ENCODE measurements around the gene POLK. TPM values are rescaled to one million over a fixed set of nuclear protein-coding genes. Genes with fewer than 3 reads are reported as not detected.

POLK gene
- total and polyA plus RNA-seq, 2 of the 8 experiments (the other 6 are each of a cell fraction or from before 2014, with no cell fraction given), result 2.0 to 9.0 TPM

GRCh38 chr5:75463726-75464125, 48.0 kb upstream of the POLK start:
- Histone ChIP-seq H2BK20ac (ENCODE audit: low read length) (no peak overlapping the region), H3K27ac (ENCODE audit: low read depth, low read length) (no peak overlapping the region), H3K9ac (replicated peaks in 1 of 4; ENCODE audit: extremely low read depth in 1 of 4, low read depth in 3 of 4, low read length in 3 of 4) (no peak overlapping the region), H3K56ac (replicated peaks; ENCODE audit: insufficient read length, low read depth, low read length) (no peak overlapping the region), H3K79me1 (ENCODE audit: low read depth, low read length) (peaks cover 4% of the 10 kb centered on the region; the same call in 1 of the 2 replicates), H2BK5ac (ENCODE audit: low read depth, low read length) (peak overlapping the region; percentile 12; the same call in 1 of the 2 replicates), H3K79me2 (ENCODE audit: control insufficient read depth in 1 of 2, insufficient read depth in 2 of 2, low read length in 2 of 2) (peaks cover 4 to 46% of the 10 kb centered on the region in 2 experiments), H2AFZ (ENCODE audit: low read length) (no peak overlapping the region), H4K5ac (ENCODE audit: insufficient read length, low read depth, low read length) (no peak overlapping the region), H4K20me1 (replicated peaks in 1 of 2; ENCODE audit: control insufficient read depth in 1 of 2, insufficient read depth in 2 of 2, low read length in 2 of 2) (no peaks in the 10 kb centered on the region), H3K27me3 (replicated peaks in 1 of 4; ENCODE audit: control insufficient read depth in 3 of 4, extremely low read depth in 1 of 4, insufficient read depth in 3 of 4, low read length in 3 of 4) (no peaks in the 10 kb centered on the region), H3K36me3 (ENCODE audit: control insufficient read depth in 2 of 4, insufficient read depth in 4 of 4, low read length in 3 of 4) (no peaks in the 10 kb centered on the region), H3K23me2 (ENCODE audit: low read depth, low read length) (no peaks in the 10 kb centered on the region), H3K4me2 (ENCODE audit: insufficient read depth in 1 of 2, low read depth in 2 of 2, low read length in 2 of 2) (no peak overlapping the region), H3K18ac (ENCODE audit: extremely low read depth, low read length) (no peak overlapping the region), H3K4me3 (ENCODE audit: extremely low read depth in 1 of 4, insufficient read depth in 2 of 4, low read depth in 3 of 4, low read length in 4 of 4) (no peak overlapping the region), H3K23ac (ENCODE audit: insufficient read length) (no peak overlapping the region), H3K4me1 (replicated peaks in 1 of 4; ENCODE audit: control insufficient read depth in 3 of 4, insufficient read depth in 4 of 4, low read length in 3 of 4) (peaks cover 0 to 6% (median 3%) of the 10 kb centered on the region in 4 experiments; a peak in 3 of 7 replicates), H2BK120ac (replicated peaks; ENCODE audit: low read depth, low read length) (no peak overlapping the region), H4K91ac (replicated peaks; ENCODE audit: insufficient read length, low read length) (no peak overlapping the region), H3K4ac (replicated peaks; ENCODE audit: insufficient read length, low read depth, low read length) (no peak overlapping the region), H3K14ac (ENCODE audit: insufficient read length) (no peak overlapping the region), H2AK5ac (ENCODE audit: low read depth, low read length) (no peak overlapping the region), H4K8ac (ENCODE audit: extremely low read depth, insufficient read depth, low read length) (no peak overlapping the region), H2BK12ac (ENCODE audit: low read depth, low read length) (no peak overlapping the region), H3K9me3 (ENCODE audit: insufficient read depth in 2 of 2, low read depth in 1 of 2, low read length in 1 of 2) (no peaks in the 10 kb centered on the region), H2BK15ac (ENCODE audit: low read length) (no peak overlapping the region)
- ChIA-PET CTCF (ENCODE audit: partially characterized antibody) (no interaction called here), POLR2A (ENCODE audit: partially characterized antibody) (no interaction called here)
- 76% methylated on average over 2 of the region's 2 CpGs; no CpG with 5 or more reads in 1 of the 2 experiments for WGBS, 2 experiments (ENCODE audit: extremely low coverage in 1 of 2, insufficient coverage in 1 of 2, insufficient read length in 1 of 2, insufficient replicate concordance in 2 of 2, low coverage in 1 of 2, low lambda C conversion rate in 2 of 2, missing lambda C conversion rate in 1 of 2)
- no peak for DNase-seq (ENCODE audit: low read depth in 1 of 2, low spot score in 2 of 2)
- TF ChIP-seq FOSL1 (IDR thresholded peaks at IDR 0.05; ENCODE audit: insufficient read depth, low read depth, low read length) (no peak), ZNF274 (IDR thresholded peaks at IDR 0.05; ENCODE audit: borderline replicate concordance, extremely low read depth, low read length) (no peak), BCL11A (IDR thresholded peaks at IDR 0.05; ENCODE audit: low read depth in 2 of 2, low read length in 2 of 2) (no peak)
- FAIRE-seq, result no peak
